NCI-H2107 treated with DMSO at 0.1 percent for 48 hours (cell line): Measurements from ENCODE around the gene GPAT2.
"Not testable (repeated sequence)": the region's sequence is repeated elsewhere in the genome, so short reads cannot be mapped to it uniquely, and the experiment has no call there.

Experiments
- DNase-seq: peaks from one replicate; lab custom pipeline; 2025; ENCODE audit not compliant: unreplicated experiment; lab: John Stamatoyannopoulos, UW

The GPAT2 gene

GRCh38 chr2:96025194-96025492 is 9.6 kb downstream of the GPAT2 start:
- DNase-seq: no peak

GRCh38 chr2:96024336-96025193 is 10.2 kb downstream of the GPAT2 start:
- no peak for DNase-seq

- not testable (repeated sequence) for DNase-seq
Observed at GRCh38 chr2:96023701-96024100, 11.0 kb downstream of the GPAT2 start.

GRCh38 chr2:96022701-96023447 is 11.8 kb downstream of the GPAT2 start:
- not testable (repeated sequence) for DNase-seq

- DNase-seq: not testable (repeated sequence)
Observed at GRCh38 chr2:96022126-96022525, 12.6 kb downstream of the GPAT2 start.

- not testable (repeated sequence) for DNase-seq
Observed at GRCh38 chr2:96021142-96021541, 13.6 kb downstream of the GPAT2 start.

- DNase-seq: not testable (repeated sequence)
Observed at GRCh38 chr2:96019909-96020590, 14.7 kb downstream of the GPAT2 start.

- DNase-seq: not testable (repeated sequence)
Observed at GRCh38 chr2:96016321-96016720, 18.4 kb downstream of the GPAT2 start.

GRCh38 chr2:96012792-96013264 is 21.9 kb downstream of the GPAT2 start:
- DNase-seq: not testable (repeated sequence)

- DNase-seq: not testable (repeated sequence)
Observed at GRCh38 chr2:96012086-96012791, 22.5 kb downstream of the GPAT2 start.

GRCh38 chr2:96011129-96011455 is 23.6 kb downstream of the GPAT2 start:
- DNase-seq: not testable (repeated sequence)

- DNase-seq: not testable (repeated sequence)
Observed at GRCh38 chr2:96010320-96011128, 24.2 kb downstream of the GPAT2 start.

- not testable (repeated sequence) for DNase-seq
Observed at GRCh38 chr2:96009833-96010232, 24.9 kb downstream of the GPAT2 start.

- DNase-seq: not testable (repeated sequence)
Observed at GRCh38 chr2:96008051-96008450, 26.7 kb downstream of the GPAT2 start.

- not testable (repeated sequence) for DNase-seq
Observed at GRCh38 chr2:96006248-96006647, 28.5 kb downstream of the GPAT2 start.

GRCh38 chr2:95992520-95993272 is 42.0 kb downstream of the GPAT2 start:
- not testable (repeated sequence) for DNase-seq

GRCh38 chr2:95992102-95992501 is 42.6 kb downstream of the GPAT2 start:
- not testable (repeated sequence) for DNase-seq

GRCh38 chr2:95991351-95992094 is 43.2 kb downstream of the GPAT2 start, which contains the start of gene ANKRD36C:
Gene ANKRD36C, minus strand, starts transcription at chr2:95991824. Its CDS starts 116 bp downstream, at chr2:95991708.
- not testable (repeated sequence) for DNase-seq
